Psoas muscle (tissue), 8 donors: ENCODE data around the gene STAT6. TPM values are rescaled to one million over a fixed set of nuclear protein-coding genes. Genes with fewer than 3 reads are reported as not detected.
A peak's percentile ranks its signal among the peaks of the same experiment; 100 is the strongest.

Source experiments
- ATAC-seq, 4 donors: fragments of 200-7000 bp; cut with Tn5 transposase; one replicate each; pipeline ENCODE4 v1.9.1; 2020; ENCODE audit warnings: moderate library complexity in 3 of 4, mild to moderate bottlenecking in 2 of 4
- DNase-seq, 2 donors: peaks; one replicate each; pipeline ENCODE4 v3.0.0-alpha.2; 2020
- H3K27ac ChIP-seq: fragments of 200-600 bp; one replicate; pipeline ENCODE4 v1.8.0; 2022
- H3K27me3 ChIP-seq, 3 donors: fragments of 200-600 bp in 1 of 3; one replicate each; pipeline versions ENCODE4 v1.6.1 to v1.8.0; 2013 to 2022; ENCODE audit warnings: low read length in 2 of 3, mild to moderate bottlenecking in 2 of 3, moderate library complexity in 1 of 3; ENCODE audit not compliant: insufficient read depth in 3 of 3
- H3K36me3 ChIP-seq, 2 donors: fragments of 200-600 bp in 1 of 2; one replicate each; pipeline versions ENCODE4 v1.6.1 to v1.8.0; 2013 to 2022; ENCODE audit warnings: low read depth in 1 of 2, mild to moderate bottlenecking in 1 of 2, moderate library complexity in 1 of 2; ENCODE audit not compliant: insufficient read depth in 1 of 2
- H3K4me1 ChIP-seq: fragments of 200-600 bp; one replicate; pipeline ENCODE4 v1.8.0; 2022
- H3K4me3 ChIP-seq: fragments of 200-600 bp; one replicate; pipeline ENCODE4 v1.8.0; 2022; ENCODE audit warnings: mild to moderate bottlenecking
- H3K9me3 ChIP-seq: fragments of 200-600 bp; one replicate; pipeline ENCODE4 v1.8.0; 2022
- WGBS, 3 donors: extraction: QIAGEN DNeasy Blood & Tissue Kit; methylation state at CpG; one replicate each; pipeline versions ENCODE4 v1.1.6 to v1.1.7; 2013; 5-methylcytosine and 5-hydroxymethylcytosine counted together
- intact Hi-C, 2 donors: fragments of 100-400 bp; cut with DNase I; formaldehyde crosslinking; loops; one replicate each; pipeline versions ENCODE4 v1.11.0 to v1.14.2; 2022
- polyA plus RNA-seq, 3 donors: library from polyadenylated mRNA; stranded (reverse); fragments of 200-250 nt; gene quantifications; one replicate each; pipeline ENCODE4 v1.2.3, GENCODE V29; 2013
- total RNA-seq, 4 donors: library from RNA; stranded (reverse); fragmentation: NEBNext Ultra II Directional in 2 of 4; extraction: Animal tissue kit (Norgen Biotek cat#: 25700) in 2 of 4; gene quantifications; one replicate each; pipeline versions ENCODE4 v1.2.1 to v1.2.4, GENCODE V29; 2021 to 2023
- TF ChIP-seq, protein P1 (sequence below): fragments of 200-600 bp; IDR thresholded peaks from one replicate; pipeline ENCODE4 v1.8.0; 2022; ENCODE audit warnings: antibody characterized with exemption
- donor health status: healthy with polysubstance abuse.
- donor health status: DM: no; HTN: no; CAD: no; lungs with moderate emphysema.
- donor health status: Bipolar disorder and iron deficiency.
- donor health status: healthy.
- donor health status: DM: yes; HTN: yes; CAD: no.
- donor health status: DM: no; HTN: no; CAD: no.
- donor health status: DM: no; HTN: no; CAD: no.
- donor health status: DM: yes; HTN: yes; CAD: no.

Gene STAT6
- total and polyA plus RNA-seq, 7 donors: 10.4 to 27.7 (median 14.1) TPM

GRCh38 chr12:57154804-57155434 is 43.8 kb upstream of the STAT6 start:
- WGBS, 3 donors: 89 to 93% (median 91%) methylated on average over 5 of the region's 5 CpGs
- Histone ChIP-seq H3K36me3 (peaks cover 0 to 33% of the 10 kb centered on the region in 2 donors), H3K27ac (no peak overlapping the region), H3K9me3 (no peaks in the 10 kb centered on the region), H3K4me1 (no peaks in the 10 kb centered on the region), H3K4me3 (no peak overlapping the region), H3K27me3 (no peaks in the 10 kb centered on the region)
- ATAC-seq (no peak), DNase-seq (no peak)
- intact Hi-C loops: no loop called here
- TF ChIP-seq, protein P1, sequence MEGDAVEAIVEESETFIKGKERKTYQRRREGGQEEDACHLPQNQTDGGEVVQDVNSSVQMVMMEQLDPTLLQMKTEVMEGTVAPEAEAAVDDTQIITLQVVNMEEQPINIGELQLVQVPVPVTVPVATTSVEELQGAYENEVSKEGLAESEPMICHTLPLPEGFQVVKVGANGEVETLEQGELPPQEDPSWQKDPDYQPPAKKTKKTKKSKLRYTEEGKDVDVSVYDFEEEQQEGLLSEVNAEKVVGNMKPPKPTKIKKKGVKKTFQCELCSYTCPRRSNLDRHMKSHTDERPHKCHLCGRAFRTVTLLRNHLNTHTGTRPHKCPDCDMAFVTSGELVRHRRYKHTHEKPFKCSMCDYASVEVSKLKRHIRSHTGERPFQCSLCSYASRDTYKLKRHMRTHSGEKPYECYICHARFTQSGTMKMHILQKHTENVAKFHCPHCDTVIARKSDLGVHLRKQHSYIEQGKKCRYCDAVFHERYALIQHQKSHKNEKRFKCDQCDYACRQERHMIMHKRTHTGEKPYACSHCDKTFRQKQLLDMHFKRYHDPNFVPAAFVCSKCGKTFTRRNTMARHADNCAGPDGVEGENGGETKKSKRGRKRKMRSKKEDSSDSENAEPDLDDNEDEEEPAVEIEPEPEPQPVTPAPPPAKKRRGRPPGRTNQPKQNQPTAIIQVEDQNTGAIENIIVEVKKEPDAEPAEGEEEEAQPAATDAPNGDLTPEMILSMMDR: no peak

GRCh38 chr12:57154076-57154475 is 42.9 kb upstream of the STAT6 start:
- Histone ChIP-seq H3K4me1 (no peaks in the 10 kb centered on the region), H3K9me3 (no peaks in the 10 kb centered on the region), H3K27me3 (no peaks in the 10 kb centered on the region), H3K4me3 (no peak overlapping the region), H3K27ac (no peak overlapping the region), H3K36me3 (peaks cover 0 to 25% of the 10 kb centered on the region in 2 donors)
- DNase-seq: no peak
- TF ChIP-seq, protein P1: no peak
- no peak for ATAC-seq
- intact Hi-C loops: no loop called here
- WGBS, 3 donors: 90 to 96% (median 95%) methylated on average over 6 of the region's 6 CpGs

GRCh38 chr12:57153415-57153997 is 42.3 kb upstream of the STAT6 start:
- 81 to 84% (median 81%) methylated on average over 1 of the region's 1 CpG for WGBS, 3 donors
- Histone ChIP-seq H3K27ac (peak overlapping the region; percentile 58), H3K9me3 (no peaks in the 10 kb centered on the region), H3K27me3 (no peaks in the 10 kb centered on the region), H3K4me1 (no peaks in the 10 kb centered on the region), H3K36me3 (peaks cover 0 to 25% of the 10 kb centered on the region in 2 donors), H3K4me3 (no peak overlapping the region)
- DNase-seq (no peak), ATAC-seq (no peak)
- TF ChIP-seq, protein P1: no peak
- intact Hi-C loops: no loop called here

DNA sequence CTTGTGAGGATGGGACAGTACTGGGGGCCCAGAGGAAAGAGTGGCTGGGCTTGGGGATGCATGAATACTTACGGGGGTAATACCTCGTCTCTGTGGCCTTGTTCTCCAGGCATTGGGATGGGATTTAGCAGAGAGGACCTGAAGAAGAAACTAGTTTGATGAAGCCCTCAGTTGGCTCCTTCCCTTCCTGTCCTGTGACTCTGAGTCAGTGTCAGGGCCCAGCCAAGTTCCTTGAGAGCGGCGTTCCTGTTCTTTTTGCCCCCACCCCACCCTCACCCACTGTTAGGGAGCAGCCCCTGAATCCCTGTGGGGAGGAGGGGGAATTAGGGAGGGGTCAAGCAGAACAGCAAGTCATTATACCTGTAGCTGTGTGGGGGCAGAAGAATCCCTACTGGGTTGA is 41.5 kb upstream of the STAT6 start:
- Histone ChIP-seq H3K27me3 (no peaks in the 10 kb centered on the region), H3K36me3 (peaks cover 0 to 25% of the 10 kb centered on the region in 2 donors), H3K27ac (peak overlapping the region; percentile 58), H3K9me3 (no peaks in the 10 kb centered on the region), H3K4me3 (no peak overlapping the region), H3K4me1 (peaks cover 3% of the 10 kb centered on the region)
- ATAC-seq (peak in 3 of 4 donors; percentile 14 to 44 (median 18)), DNase-seq (no peak)
- intact Hi-C loops: no loop called here
- TF ChIP-seq, protein P1: no peak
- 63 to 84% (median 66%) methylated on average over 4 of the region's 4 CpGs for WGBS, 3 donors
